NCI-H524 treated with DMSO at 0.1 percent for 48 hours (cell line): ENCODE measurements around the gene ASB12.

Experiments used
- DNase-seq: peaks from one replicate; lab custom pipeline; 2025; lab: John Stamatoyannopoulos, UW

ASB12 gene

DNA sequence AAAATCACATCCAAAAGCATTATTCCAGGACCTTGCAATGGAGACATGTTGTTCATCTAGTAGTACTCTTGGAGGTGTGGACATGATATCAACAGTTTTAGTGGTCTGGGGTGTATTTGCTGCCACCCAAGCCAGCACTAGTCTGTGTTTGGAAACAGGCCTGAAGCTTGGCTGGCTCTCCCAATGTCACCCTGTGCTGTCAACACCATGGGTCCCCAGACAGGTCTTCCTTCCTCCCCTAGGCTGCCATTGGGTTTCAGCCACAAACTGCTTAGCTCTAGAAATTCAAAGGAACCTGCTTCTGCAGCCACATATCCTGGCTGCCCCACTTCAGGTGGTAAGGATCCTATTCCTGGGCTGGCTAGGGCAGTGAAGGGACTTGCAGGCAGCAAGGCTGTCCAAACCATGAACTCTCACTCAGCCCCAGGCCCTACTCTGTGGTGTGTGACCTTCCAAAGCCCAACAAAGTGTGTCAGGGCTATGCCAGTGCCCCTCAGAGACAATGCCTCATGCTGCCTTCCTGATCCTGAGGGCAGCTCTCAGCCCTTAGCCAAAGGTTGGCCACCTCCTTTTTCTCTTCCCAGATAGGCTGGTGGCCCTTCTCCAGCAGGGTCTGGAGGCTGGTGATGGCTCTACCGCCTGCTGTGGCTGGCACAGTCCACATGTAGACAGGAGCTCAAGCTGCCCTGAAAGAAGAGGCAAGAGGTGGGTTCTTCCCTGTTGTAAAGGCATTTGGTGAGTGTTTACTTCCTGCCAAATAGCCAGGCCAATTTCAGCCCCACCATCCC is 43.2 kb downstream of the ASB12 start:
- DNase-seq, result no peak

DNA sequence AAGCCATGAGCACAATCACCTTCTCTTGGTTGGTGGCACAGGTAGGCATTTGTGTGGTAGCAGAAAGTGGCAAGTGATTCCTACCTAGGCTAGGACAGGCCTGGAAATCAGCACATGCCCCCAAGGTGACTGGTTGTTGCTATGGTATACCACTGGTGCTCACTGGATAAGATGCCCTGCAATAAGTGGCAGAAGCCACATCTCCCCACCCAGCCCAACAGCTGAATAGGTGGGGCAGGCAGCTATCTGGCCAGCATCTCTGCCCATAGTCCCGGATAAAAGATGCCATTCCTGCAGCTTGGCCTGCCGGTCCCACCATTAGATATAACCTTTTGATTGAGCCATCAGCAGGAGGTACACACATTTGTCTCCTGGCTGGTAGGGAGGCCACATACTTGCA is 46.0 kb downstream of the ASB12 start:
- DNase-seq, result no peak

DNA sequence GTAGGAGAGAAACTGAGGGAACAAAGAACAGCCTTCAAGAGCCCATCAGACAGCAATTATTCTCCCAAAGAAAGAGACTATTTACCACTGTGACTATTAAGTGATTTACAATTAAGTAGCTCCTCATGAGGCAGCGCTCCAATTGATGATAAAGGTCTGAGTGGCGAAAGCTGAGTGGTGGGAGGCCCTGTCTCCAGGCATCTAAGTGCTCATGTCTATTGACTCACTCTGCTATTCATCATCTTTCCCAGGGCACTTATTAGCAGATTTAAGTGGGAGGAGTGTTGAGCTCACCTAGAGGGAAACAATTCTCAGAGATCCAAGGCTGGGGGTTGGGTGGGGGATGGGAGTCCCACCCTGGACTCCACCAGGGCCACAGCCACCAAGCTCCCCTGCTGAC is 48.2 kb downstream of the ASB12 start:
- DNase-seq, result no peak

DNA sequence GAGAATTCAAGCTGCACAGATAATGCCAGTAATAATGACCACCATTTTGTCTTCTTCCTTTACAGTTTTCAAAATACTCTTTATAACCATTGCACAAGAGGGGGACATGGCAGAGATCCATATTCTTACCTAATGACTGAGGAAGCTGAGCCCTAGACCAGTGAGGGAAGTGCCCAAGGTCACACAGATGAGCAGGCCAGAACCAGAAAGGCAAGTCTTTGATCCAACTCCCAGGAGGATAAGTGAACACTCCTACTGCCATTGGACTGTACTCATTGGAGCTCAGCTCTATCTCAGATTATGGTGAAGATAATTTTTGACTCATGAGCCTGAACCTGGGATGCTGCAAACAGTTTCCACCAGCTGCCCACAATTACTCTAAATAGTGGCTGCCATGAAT is 53.5 kb downstream of the ASB12 start:
- no peak for DNase-seq
